ENCODE results near the gene CHKA. TPM values are rescaled to one million over a fixed set of nuclear protein-coding genes. Genes with fewer than 3 reads are reported as not detected.

The CHKA gene
- total RNA-seq, 1 experiment from 2014 or later, result 63.0 TPM

DNA sequence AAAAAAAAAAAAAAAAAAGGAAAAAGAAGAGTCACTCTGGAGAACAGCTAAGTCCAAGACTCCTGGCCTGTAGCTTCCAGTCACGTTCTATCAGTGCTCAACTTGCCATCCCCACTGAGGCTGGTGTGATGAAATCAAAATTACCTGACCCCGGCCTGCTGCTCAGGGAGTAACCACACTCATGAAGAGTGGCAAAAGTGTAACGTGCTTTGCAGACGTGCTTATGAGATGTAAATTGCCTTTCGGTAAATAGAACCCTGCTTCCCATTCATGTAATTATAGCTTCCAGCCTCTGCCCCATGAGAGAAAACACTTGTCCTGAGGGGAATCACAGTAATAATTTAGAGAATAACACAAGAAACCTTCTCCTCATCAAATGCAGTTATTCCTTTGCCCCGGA is 28.2 kb upstream of the CHKA start:
- no peak overlapping the region for H3K27ac Mint-ChIP-seq
- H3T11ph ChIP-seq (ENCODE audit: low read length), result no peak overlapping the region

More for the DNA sequence above, 28.2 kb upstream of the CHKA start:
- H3K56ac ChIP-seq (ENCODE audit: insufficient read length, low read depth, low read length), result no peak overlapping the region
- H2AK5ac ChIP-seq (ENCODE audit: insufficient read length, low read length), result no peak overlapping the region
- no peaks in the 10 kb centered on the region for H4K20me1 ChIP-seq (ENCODE audit: control insufficient read depth, insufficient read depth, insufficient read length)
- no peak overlapping the region for H2BK120ac ChIP-seq (ENCODE audit: low read depth, low read length, poor library complexity, severe bottlenecking)
- Mint-ChIP-seq H3K27me3 (ENCODE audit: low read depth) (no peaks in the 10 kb centered on the region), H3K36me3 (ENCODE audit: insufficient read depth in 1 of 3, low read depth in 3 of 3) (no peaks in the 10 kb centered on the region), H3K9me3 (no peaks in the 10 kb centered on the region), H3K4me3 (no peak overlapping the region), H3K4me1 (peaks cover 0 to 6% of the 10 kb centered on the region in 2 experiments; a peak in 1 of 4 replicates)
- H3K27ac ChIP-seq (ENCODE audit: insufficient read length, low read depth, low read length), result no peak overlapping the region
- no peak overlapping the region for H2BK20ac ChIP-seq (ENCODE audit: low read depth, low read length, poor library complexity, severe bottlenecking)
- H3K79me2 ChIP-seq (ENCODE audit: insufficient read depth, low read length), result no peaks in the 10 kb centered on the region
- H4K8ac ChIP-seq (replicated peaks; ENCODE audit: insufficient read length, low read depth, low read length), result no peak overlapping the region
- H3K23ac ChIP-seq (ENCODE audit: insufficient read length, low read depth, low read length), result no peak overlapping the region
- no CpG with 5 or more reads among the region's 6 CpGs for WGBS (ENCODE audit: extremely low coverage, insufficient read length, low lambda C conversion rate)
- H2AFZ ChIP-seq (ENCODE audit: low read length), result no peak overlapping the region
- no peak overlapping the region for H2BK5ac ChIP-seq (ENCODE audit: insufficient read length, low read length)
- no peak overlapping the region for H3K4me2 ChIP-seq (ENCODE audit: insufficient read depth, insufficient read length, low read length)
- H2BK12ac ChIP-seq (ENCODE audit: insufficient read length, low read depth, low read length), result no peak overlapping the region
- H3K18ac ChIP-seq (ENCODE audit: insufficient read length, low read depth, low read length), result no peak overlapping the region
- no peak overlapping the region for H3K9ac ChIP-seq (ENCODE audit: extremely low read depth, insufficient read length, low read length)
- no peaks in the 10 kb centered on the region for H3K9me3 ChIP-seq (ENCODE audit: control insufficient read depth, low read depth, low read length)
- no peaks in the 10 kb centered on the region for H3K27me3 ChIP-seq (ENCODE audit: insufficient read depth, low read length)
- H4K5ac ChIP-seq (ENCODE audit: insufficient read length, low read depth, low read length), result no peak overlapping the region
- no peak overlapping the region for H3K14ac ChIP-seq (ENCODE audit: insufficient read depth, low read length)
- TF ChIP-seq, protein P1, sequence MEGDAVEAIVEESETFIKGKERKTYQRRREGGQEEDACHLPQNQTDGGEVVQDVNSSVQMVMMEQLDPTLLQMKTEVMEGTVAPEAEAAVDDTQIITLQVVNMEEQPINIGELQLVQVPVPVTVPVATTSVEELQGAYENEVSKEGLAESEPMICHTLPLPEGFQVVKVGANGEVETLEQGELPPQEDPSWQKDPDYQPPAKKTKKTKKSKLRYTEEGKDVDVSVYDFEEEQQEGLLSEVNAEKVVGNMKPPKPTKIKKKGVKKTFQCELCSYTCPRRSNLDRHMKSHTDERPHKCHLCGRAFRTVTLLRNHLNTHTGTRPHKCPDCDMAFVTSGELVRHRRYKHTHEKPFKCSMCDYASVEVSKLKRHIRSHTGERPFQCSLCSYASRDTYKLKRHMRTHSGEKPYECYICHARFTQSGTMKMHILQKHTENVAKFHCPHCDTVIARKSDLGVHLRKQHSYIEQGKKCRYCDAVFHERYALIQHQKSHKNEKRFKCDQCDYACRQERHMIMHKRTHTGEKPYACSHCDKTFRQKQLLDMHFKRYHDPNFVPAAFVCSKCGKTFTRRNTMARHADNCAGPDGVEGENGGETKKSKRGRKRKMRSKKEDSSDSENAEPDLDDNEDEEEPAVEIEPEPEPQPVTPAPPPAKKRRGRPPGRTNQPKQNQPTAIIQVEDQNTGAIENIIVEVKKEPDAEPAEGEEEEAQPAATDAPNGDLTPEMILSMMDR (conservative IDR thresholded peaks at IDR 0.05), result no peak
- no peak for DNase-seq
- H3K23me2 ChIP-seq (ENCODE audit: insufficient read length, low read depth, low read length, poor library complexity, severe bottlenecking), result no peaks in the 10 kb centered on the region
- no peak overlapping the region for H3K4ac ChIP-seq (ENCODE audit: low read depth, low read length)
- no peaks in the 10 kb centered on the region for H3K4me1 ChIP-seq (ENCODE audit: insufficient read depth, low read length)
- no peak overlapping the region for H4K91ac ChIP-seq (ENCODE audit: insufficient read length, low read depth, low read length)
- no peak overlapping the region for H2BK15ac ChIP-seq (ENCODE audit: low read depth, low read length)
- H3K79me1 ChIP-seq (ENCODE audit: insufficient read depth, low read depth, low read length, poor library complexity, severe bottlenecking), result no peaks in the 10 kb centered on the region

Data from H9 (cell line).